Measurements from ENCODE around the gene TSSC4. TPM values are rescaled to one million over a fixed set of nuclear protein-coding genes. Genes with fewer than 3 reads are reported as not detected.

The TSSC4 gene
- total and polyA plus RNA-seq, 5 donors from 2014 or later, result 59.6 to 97.4 (median 69.8) TPM

GRCh38 chr11:2369896-2370295, 30.7 kb upstream of the TSSC4 start:
- H3K4me3 Mint-ChIP-seq, result peak overlapping the region in 1 of 4 donors; percentile 43
- no peak overlapping the region for H3K27ac ChIP-seq (ENCODE audit: insufficient read depth, low read length, poor library complexity, severe bottlenecking)
- H3K9me3 ChIP-seq (ENCODE audit: control insufficient read depth in 2 of 2, low read length in 2 of 2), result no peaks in the 10 kb centered on the region
- no peak overlapping the region for H3K4me3 ChIP-seq (ENCODE audit: low read depth, low read length)
- no peaks in the 10 kb centered on the region for H3K27me3 Mint-ChIP-seq
- H3K4me1 ChIP-seq (ENCODE audit: control insufficient read depth, insufficient read depth, low read length, poor library complexity, severe bottlenecking), result no peaks in the 10 kb centered on the region
- no peaks in the 10 kb centered on the region for H3K36me3 ChIP-seq (ENCODE audit: control insufficient read depth, insufficient read depth, low read length)
- no peaks in the 10 kb centered on the region for H3K9me3 Mint-ChIP-seq
- ATAC-seq (ENCODE audit: low read depth in 2 of 2) (no peak), DNase-seq (no peak)
- no peak overlapping the region for H3K27ac Mint-ChIP-seq
- peaks cover 0 to 2% (median 0%) of the 10 kb centered on the region in 4 donors for H3K4me1 Mint-ChIP-seq
- H3K27me3 ChIP-seq (ENCODE audit: control insufficient read depth, insufficient read depth, low read length), result no peaks in the 10 kb centered on the region
- peaks cover 4% of the 10 kb centered on the region for H3K36me3 Mint-ChIP-seq

DNA sequence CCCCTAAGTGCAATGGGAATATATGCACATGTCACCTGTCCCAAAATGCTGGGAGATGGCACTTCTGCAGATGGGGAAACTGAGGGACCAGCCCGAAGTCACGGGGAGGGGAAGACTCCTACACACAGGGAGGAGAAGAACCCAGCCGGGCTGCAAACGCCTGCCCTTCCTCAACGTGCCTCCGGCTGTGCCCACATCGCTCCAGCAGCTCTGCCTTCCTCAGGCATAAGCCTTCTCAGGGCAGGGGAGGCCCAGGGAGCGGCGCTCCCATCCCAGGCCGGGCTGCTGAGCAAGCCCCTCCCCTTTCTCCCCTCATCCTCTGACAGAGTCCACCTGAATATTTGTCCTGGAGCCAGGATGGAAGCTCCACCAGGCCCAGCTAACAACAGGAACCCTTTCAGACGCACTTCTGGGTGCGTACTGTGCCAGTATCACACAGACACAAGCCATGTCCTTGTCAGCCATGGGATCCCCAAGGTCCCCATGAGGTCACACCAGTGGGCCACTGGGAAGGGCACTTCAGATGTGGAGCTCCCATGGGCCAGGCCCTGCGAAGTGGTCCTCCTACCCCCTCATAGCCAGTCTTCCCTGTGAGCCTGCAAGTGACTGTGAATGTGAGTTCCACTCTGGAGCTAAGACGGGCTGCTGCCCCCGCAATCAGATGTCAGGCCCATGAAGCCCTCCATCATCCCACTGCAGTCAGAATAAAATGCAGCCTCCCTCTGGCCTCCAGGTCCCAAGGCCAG, 25.9 kb upstream of the TSSC4 start:
- Mint-ChIP-seq H3K4me3 (peak overlapping the region in 2 of 4 donors; percentile 74 to 85), H3K27ac (peak overlapping the region in 1 of 3 donors; percentile 43), H3K9me3 (no peaks in the 10 kb centered on the region), H3K27me3 (no peaks in the 10 kb centered on the region), H3K36me3 (peaks cover 4% of the 10 kb centered on the region), H3K4me1 (peaks cover 0 to 20% (median 9%) of the 10 kb centered on the region in 4 donors)
- Histone ChIP-seq H3K36me3 (ENCODE audit: control insufficient read depth, insufficient read depth, low read length) (no peaks in the 10 kb centered on the region), H3K4me3 (ENCODE audit: low read depth, low read length) (no peak overlapping the region), H3K27ac (ENCODE audit: insufficient read depth, low read length, poor library complexity, severe bottlenecking) (no peak overlapping the region), H3K27me3 (ENCODE audit: control insufficient read depth, insufficient read depth, low read length) (no peaks in the 10 kb centered on the region), H3K9me3 (ENCODE audit: control insufficient read depth in 2 of 2, low read length in 2 of 2) (no peaks in the 10 kb centered on the region), H3K4me1 (ENCODE audit: control insufficient read depth, insufficient read depth, low read length, poor library complexity, severe bottlenecking) (peaks cover 20% of the 10 kb centered on the region)
- ATAC-seq (ENCODE audit: low read depth in 2 of 2) (no peak), DNase-seq (no peak)

GRCh38 chr11:2375341-2375853, 25.2 kb upstream of the TSSC4 start:
- Mint-ChIP-seq H3K27me3 (no peaks in the 10 kb centered on the region), H3K4me3 (peak overlapping the region; percentile 38 to 85 (median 80)), H3K9me3 (no peaks in the 10 kb centered on the region), H3K4me1 (peaks cover 0 to 20% (median 13%) of the 10 kb centered on the region in 4 donors), H3K27ac (no peak overlapping the region), H3K36me3 (peaks cover 4% of the 10 kb centered on the region)
- H3K9me3 ChIP-seq (ENCODE audit: control insufficient read depth in 2 of 2, low read length in 2 of 2), result no peaks in the 10 kb centered on the region
- ATAC-seq (ENCODE audit: low read depth in 2 of 2), result no peak
- no peak overlapping the region for H3K4me3 ChIP-seq (ENCODE audit: low read depth, low read length)
- DNase-seq, result no peak
- no peaks in the 10 kb centered on the region for H3K36me3 ChIP-seq (ENCODE audit: control insufficient read depth, insufficient read depth, low read length)
- H3K27ac ChIP-seq (ENCODE audit: insufficient read depth, low read length, poor library complexity, severe bottlenecking), result no peak overlapping the region
- no peaks in the 10 kb centered on the region for H3K27me3 ChIP-seq (ENCODE audit: control insufficient read depth, insufficient read depth, low read length)
- peaks cover 24% of the 10 kb centered on the region for H3K4me1 ChIP-seq (ENCODE audit: control insufficient read depth, insufficient read depth, low read length, poor library complexity, severe bottlenecking)

DNA sequence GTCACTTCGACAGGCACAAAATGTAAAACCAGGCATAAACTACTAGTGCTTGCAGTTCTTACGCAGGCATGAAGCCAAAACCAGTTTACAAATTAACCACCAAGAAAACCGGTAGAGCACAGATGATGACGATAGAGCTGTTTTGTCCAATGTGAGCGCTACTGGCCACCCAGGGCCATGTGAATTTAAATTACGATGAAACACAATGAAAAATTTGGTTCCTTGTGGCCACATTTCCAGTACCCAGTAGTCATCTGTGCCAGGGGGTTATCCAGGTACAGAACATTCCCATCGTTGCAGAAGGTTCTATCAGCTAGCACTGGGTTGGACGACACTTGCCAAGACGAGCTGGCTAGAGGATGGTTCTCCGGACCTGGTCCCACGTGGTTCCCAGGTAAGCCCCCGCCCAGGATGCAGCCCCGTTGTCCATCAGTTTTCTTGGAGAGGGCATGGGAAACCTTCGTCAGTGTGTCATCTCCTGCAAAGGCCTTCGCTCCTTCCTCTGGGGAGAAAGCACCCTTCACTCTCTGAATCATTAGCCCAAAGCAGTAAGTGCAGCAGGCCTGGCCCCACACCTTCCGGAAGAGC, 24.5 kb upstream of the TSSC4 start:
- H3K36me3 Mint-ChIP-seq, result peaks cover 4% of the 10 kb centered on the region
- no peak overlapping the region for H3K4me3 ChIP-seq (ENCODE audit: low read depth, low read length)
- peak overlapping the region; percentile 73 to 85 (median 80) for H3K4me3 Mint-ChIP-seq
- H3K27me3 ChIP-seq (ENCODE audit: control insufficient read depth, insufficient read depth, low read length), result no peaks in the 10 kb centered on the region
- H3K27ac Mint-ChIP-seq, result peak overlapping the region in 1 of 3 donors; percentile 41
- H3K4me1 Mint-ChIP-seq, result peaks cover 0 to 24% (median 14%) of the 10 kb centered on the region in 4 donors
- no peak overlapping the region for H3K27ac ChIP-seq (ENCODE audit: insufficient read depth, low read length, poor library complexity, severe bottlenecking)
- DNase-seq, result no peak
- no peaks in the 10 kb centered on the region for H3K27me3 Mint-ChIP-seq
- no peak for ATAC-seq (ENCODE audit: low read depth in 2 of 2)
- H3K9me3 ChIP-seq (ENCODE audit: control insufficient read depth in 2 of 2, low read length in 2 of 2), result no peaks in the 10 kb centered on the region
- no peaks in the 10 kb centered on the region for H3K9me3 Mint-ChIP-seq
- H3K4me1 ChIP-seq (ENCODE audit: control insufficient read depth, insufficient read depth, low read length, poor library complexity, severe bottlenecking), result peaks cover 24% of the 10 kb centered on the region
- H3K36me3 ChIP-seq (ENCODE audit: control insufficient read depth, insufficient read depth, low read length), result no peaks in the 10 kb centered on the region

DNA sequence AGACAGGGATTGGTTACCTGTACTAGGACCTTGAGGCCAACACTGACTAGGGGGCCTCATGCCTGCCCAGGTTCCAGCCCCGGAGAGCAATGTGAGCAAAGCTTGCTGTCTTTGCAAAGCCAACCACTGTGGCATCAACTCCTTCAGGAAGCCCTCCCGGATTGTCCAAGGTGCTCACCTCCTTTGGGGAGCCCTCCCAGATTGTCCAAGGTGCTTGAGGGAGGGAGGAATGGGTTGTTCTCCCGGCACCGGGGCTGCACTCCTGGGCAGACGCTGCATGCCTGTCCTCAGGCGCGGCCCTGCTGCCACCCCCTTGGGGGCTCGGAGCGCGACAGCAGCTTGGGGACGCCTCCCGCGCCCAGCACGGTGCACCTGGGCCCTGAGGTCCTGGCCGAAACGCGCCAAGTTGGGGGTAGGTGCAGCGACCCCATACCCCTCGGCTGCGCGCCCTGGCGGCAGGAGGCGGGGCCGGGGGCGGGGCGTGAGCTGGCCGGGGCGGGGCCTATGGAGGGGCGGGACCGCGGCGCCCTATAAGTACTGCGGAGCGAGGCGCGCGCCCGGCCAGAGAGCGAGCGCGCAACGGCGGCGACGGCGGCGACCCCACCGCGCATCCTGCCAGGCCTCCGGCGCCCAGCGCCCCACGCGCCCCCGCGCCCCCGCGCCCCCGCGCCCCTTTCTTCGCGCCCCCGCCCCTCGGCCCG, 23.6 kb upstream of the TSSC4 start, which contains the start of gene CD81:
CD81 (plus strand) TSS at position 560 of the 701 bp plus-strand sequence. CDS start 240 bp downstream, outside the sequence.
- Histone ChIP-seq H3K27me3 (ENCODE audit: control insufficient read depth, insufficient read depth, low read length) (no peaks in the 10 kb centered on the region), H3K36me3 (ENCODE audit: control insufficient read depth, insufficient read depth, low read length) (no peaks in the 10 kb centered on the region), H3K9me3 (ENCODE audit: control insufficient read depth in 2 of 2, low read length in 2 of 2) (no peaks in the 10 kb centered on the region), H3K4me3 (ENCODE audit: low read depth, low read length) (peak within 1 kb of the TSS; percentile 62), H3K4me1 (ENCODE audit: control insufficient read depth, insufficient read depth, low read length, poor library complexity, severe bottlenecking) (peaks cover 29% of the 10 kb centered on the region), H3K27ac (ENCODE audit: insufficient read depth, low read length, poor library complexity, severe bottlenecking) (peak within 1 kb of the TSS; percentile 71)
- H3K36me3 Mint-ChIP-seq, result no peaks in the 10 kb centered on the region
- no peaks in the 10 kb centered on the region for H3K9me3 Mint-ChIP-seq
- peaks cover 0 to 32% (median 16%) of the 10 kb centered on the region in 4 donors for H3K4me1 Mint-ChIP-seq
- peak; percentile 56 to 65 (median 61) for DNase-seq
- H3K27me3 Mint-ChIP-seq, result no peaks in the 10 kb centered on the region
- peak within 1 kb of the TSS; percentile 83 to 91 (median 86) for H3K4me3 Mint-ChIP-seq
- peak; percentile 74 to 81 for ATAC-seq (ENCODE audit: low read depth in 2 of 2)
- peak within 1 kb of the TSS; percentile 38 to 86 (median 78) for H3K27ac Mint-ChIP-seq

DNA sequence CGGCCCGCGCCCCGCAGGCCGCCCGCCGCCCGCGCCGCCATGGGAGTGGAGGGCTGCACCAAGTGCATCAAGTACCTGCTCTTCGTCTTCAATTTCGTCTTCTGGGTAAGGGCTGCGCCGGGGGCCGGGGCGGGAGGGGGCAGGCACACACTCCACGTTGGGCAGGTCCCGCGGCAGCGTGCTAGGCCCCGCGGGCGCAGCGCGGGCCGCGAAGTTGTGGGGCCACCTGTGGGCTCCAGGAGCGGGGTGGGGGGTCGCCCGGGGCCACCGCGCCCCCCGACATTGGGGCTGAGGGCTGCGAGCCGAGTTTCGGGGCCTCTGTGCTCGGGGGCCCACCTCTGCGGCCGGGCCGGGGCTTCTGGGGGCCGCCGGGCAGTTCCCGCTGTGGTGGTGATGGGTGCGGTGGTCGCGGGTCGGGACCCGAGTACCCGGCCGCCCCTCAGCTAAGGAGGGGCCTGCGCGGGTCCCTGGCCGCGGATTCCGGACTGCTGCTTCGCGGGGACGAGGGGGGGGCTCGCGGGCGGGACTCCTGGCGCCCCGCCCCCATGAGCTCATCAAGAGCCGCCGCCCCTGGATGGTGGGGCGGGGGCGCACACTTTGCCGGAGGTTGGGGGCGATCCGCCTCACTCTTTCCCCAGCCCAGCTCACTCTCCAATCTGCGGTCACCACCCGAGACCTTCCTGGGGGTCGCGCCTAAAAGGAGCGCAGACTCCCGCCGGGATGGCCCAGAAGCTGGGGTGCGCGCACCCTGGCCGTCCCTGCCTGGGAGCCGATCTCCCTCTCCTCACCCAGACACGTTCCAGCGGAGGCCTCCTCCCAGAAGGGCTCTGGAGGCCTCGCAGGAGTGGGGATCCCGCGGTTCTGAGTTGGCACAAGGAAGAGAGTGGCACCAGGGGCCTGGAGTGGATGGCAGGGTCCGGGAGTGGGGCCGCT, 22.8 kb upstream of the TSSC4 start:
- Histone ChIP-seq H3K4me3 (ENCODE audit: low read depth, low read length) (peak overlapping the region; percentile 62), H3K4me1 (ENCODE audit: control insufficient read depth, insufficient read depth, low read length, poor library complexity, severe bottlenecking) (peaks cover 37% of the 10 kb centered on the region), H3K27ac (ENCODE audit: insufficient read depth, low read length, poor library complexity, severe bottlenecking) (peak overlapping the region; percentile 71), H3K36me3 (ENCODE audit: control insufficient read depth, insufficient read depth, low read length) (no peaks in the 10 kb centered on the region), H3K27me3 (ENCODE audit: control insufficient read depth, insufficient read depth, low read length) (no peaks in the 10 kb centered on the region), H3K9me3 (ENCODE audit: control insufficient read depth in 2 of 2, low read length in 2 of 2) (no peaks in the 10 kb centered on the region)
- DNase-seq (peak; percentile 53 to 61 (median 57)), ATAC-seq (ENCODE audit: low read depth in 2 of 2) (peak; percentile 41 to 46)
- Mint-ChIP-seq H3K27me3 (no peaks in the 10 kb centered on the region), H3K27ac (peak overlapping the region; percentile 38 to 86 (median 78)), H3K36me3 (no peaks in the 10 kb centered on the region), H3K4me3 (peak overlapping the region; percentile 74 to 91 (median 86)), H3K9me3 (no peaks in the 10 kb centered on the region), H3K4me1 (peaks cover 0 to 39% (median 19%) of the 10 kb centered on the region in 4 donors)

Data from CD4-positive, CD25-positive, alpha-beta regulatory T cell (primary cell).